Measurements from ENCODE around the gene SLC25A29. TPM values are rescaled to one million over a fixed set of nuclear protein-coding genes. Genes with fewer than 3 reads are reported as not detected.

Gene SLC25A29
- total and polyA plus RNA-seq, 2 of the 13 experiments (the other 11 are each of a cell fraction or from before 2014, with no cell fraction given), result 12.2 to 17.2 TPM

DNA sequence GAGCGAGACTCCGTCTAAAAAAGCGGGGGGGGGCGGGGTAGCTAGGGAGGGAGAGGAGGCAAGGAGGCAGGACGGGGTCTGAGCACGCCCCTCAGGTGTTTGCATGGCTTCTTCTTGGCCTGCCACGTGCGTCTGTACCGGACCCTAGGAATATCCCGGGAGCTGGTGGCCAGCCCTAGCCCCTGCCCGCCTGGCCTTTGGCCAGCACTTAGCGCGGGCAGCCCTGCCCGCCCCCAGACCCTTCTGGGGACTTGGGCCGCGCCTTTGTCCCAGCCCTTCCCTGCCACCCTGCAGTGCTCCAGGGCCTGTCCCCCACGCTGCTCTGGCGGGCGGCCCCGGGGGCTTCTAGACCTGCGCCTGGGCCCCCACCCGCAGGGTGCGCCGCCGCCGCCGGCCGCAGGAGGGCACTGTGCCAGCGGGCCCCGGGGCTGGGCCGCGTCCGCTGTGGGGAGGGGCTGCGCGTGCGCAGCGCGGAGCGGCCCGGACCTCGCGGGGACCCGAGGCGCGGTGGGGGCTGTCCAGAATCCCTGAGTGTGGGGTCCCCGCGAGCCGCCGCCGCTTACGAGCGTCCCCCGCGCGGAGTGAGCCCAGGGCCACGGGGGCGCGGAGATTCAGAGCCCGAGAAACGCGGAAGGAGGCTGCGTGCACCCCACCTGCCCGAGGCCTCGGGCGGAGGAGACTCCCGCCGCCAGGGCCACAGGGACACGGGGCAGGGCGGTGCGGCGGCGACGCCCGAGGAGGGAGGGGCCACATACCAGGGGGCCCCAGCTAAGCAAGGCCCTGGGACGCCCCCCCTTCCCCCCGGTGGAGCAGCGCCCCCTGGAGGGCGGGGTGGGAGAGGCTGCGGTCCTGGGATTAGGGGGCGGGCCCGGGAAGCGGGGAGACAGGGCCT is 21.0 kb downstream of the SLC25A29 start (continued):
- TF ChIP-seq, protein P1, sequence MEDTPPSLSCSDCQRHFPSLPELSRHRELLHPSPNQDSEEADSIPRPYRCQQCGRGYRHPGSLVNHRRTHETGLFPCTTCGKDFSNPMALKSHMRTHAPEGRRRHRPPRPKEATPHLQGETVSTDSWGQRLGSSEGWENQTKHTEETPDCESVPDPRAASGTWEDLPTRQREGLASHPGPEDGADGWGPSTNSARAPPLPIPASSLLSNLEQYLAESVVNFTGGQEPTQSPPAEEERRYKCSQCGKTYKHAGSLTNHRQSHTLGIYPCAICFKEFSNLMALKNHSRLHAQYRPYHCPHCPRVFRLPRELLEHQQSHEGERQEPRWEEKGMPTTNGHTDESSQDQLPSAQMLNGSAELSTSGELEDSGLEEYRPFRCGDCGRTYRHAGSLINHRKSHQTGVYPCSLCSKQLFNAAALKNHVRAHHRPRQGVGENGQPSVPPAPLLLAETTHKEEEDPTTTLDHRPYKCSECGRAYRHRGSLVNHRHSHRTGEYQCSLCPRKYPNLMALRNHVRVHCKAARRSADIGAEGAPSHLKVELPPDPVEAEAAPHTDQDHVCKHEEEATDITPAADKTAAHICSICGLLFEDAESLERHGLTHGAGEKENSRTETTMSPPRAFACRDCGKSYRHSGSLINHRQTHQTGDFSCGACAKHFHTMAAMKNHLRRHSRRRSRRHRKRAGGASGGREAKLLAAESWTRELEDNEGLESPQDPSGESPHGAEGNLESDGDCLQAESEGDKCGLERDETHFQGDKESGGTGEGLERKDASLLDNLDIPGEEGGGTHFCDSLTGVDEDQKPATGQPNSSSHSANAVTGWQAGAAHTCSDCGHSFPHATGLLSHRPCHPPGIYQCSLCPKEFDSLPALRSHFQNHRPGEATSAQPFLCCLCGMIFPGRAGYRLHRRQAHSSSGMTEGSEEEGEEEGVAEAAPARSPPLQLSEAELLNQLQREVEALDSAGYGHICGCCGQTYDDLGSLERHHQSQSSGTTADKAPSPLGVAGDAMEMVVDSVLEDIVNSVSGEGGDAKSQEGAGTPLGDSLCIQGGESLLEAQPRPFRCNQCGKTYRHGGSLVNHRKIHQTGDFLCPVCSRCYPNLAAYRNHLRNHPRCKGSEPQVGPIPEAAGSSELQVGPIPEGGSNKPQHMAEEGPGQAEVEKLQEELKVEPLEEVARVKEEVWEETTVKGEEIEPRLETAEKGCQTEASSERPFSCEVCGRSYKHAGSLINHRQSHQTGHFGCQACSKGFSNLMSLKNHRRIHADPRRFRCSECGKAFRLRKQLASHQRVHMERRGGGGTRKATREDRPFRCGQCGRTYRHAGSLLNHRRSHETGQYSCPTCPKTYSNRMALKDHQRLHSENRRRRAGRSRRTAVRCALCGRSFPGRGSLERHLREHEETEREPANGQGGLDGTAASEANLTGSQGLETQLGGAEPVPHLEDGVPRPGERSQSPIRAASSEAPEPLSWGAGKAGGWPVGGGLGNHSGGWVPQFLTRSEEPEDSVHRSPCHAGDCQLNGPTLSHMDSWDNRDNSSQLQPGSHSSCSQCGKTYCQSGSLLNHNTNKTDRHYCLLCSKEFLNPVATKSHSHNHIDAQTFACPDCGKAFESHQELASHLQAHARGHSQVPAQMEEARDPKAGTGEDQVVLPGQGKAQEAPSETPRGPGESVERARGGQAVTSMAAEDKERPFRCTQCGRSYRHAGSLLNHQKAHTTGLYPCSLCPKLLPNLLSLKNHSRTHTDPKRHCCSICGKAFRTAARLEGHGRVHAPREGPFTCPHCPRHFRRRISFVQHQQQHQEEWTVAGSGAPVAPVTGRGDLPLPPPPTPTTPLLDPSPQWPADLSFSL (CRISPR knock-in tag; IDR thresholded peaks at IDR 0.05), result no peak
- peak; percentile 58; the same call in 1 of the 2 replicates for TF ChIP-seq HDAC1 (CRISPR knock-in tag; IDR thresholded peaks at IDR 0.05)
- peak; percentile 28; the same call in 1 of the 2 replicates for TF ChIP-seq MTA1 (CRISPR knock-in tag; IDR thresholded peaks at IDR 0.05; ENCODE audit: borderline replicate concordance)
- TF ChIP-seq ATF3 (CRISPR knock-in tag; IDR thresholded peaks at IDR 0.05), result 0 out of 2 replicates have a peak, but pooled peaks have one; percentile 47
- peak; percentile 57; the same call in 1 of the 2 replicates for TF ChIP-seq ZNF547 (CRISPR knock-in tag; IDR thresholded peaks at IDR 0.05)
- no peak for TF ChIP-seq ATF7 (IDR thresholded peaks at IDR 0.05)
- no peak for TF ChIP-seq ATF7 (CRISPR knock-in tag; IDR thresholded peaks at IDR 0.05)
- peak; percentile 43 for TF ChIP-seq CBX1 (IDR thresholded peaks at IDR 0.05; ENCODE audit: low read depth)
- TF ChIP-seq RARG (CRISPR knock-in tag; IDR thresholded peaks at IDR 0.05; ENCODE audit: low read depth), result no peak
- TF ChIP-seq, protein P2, sequence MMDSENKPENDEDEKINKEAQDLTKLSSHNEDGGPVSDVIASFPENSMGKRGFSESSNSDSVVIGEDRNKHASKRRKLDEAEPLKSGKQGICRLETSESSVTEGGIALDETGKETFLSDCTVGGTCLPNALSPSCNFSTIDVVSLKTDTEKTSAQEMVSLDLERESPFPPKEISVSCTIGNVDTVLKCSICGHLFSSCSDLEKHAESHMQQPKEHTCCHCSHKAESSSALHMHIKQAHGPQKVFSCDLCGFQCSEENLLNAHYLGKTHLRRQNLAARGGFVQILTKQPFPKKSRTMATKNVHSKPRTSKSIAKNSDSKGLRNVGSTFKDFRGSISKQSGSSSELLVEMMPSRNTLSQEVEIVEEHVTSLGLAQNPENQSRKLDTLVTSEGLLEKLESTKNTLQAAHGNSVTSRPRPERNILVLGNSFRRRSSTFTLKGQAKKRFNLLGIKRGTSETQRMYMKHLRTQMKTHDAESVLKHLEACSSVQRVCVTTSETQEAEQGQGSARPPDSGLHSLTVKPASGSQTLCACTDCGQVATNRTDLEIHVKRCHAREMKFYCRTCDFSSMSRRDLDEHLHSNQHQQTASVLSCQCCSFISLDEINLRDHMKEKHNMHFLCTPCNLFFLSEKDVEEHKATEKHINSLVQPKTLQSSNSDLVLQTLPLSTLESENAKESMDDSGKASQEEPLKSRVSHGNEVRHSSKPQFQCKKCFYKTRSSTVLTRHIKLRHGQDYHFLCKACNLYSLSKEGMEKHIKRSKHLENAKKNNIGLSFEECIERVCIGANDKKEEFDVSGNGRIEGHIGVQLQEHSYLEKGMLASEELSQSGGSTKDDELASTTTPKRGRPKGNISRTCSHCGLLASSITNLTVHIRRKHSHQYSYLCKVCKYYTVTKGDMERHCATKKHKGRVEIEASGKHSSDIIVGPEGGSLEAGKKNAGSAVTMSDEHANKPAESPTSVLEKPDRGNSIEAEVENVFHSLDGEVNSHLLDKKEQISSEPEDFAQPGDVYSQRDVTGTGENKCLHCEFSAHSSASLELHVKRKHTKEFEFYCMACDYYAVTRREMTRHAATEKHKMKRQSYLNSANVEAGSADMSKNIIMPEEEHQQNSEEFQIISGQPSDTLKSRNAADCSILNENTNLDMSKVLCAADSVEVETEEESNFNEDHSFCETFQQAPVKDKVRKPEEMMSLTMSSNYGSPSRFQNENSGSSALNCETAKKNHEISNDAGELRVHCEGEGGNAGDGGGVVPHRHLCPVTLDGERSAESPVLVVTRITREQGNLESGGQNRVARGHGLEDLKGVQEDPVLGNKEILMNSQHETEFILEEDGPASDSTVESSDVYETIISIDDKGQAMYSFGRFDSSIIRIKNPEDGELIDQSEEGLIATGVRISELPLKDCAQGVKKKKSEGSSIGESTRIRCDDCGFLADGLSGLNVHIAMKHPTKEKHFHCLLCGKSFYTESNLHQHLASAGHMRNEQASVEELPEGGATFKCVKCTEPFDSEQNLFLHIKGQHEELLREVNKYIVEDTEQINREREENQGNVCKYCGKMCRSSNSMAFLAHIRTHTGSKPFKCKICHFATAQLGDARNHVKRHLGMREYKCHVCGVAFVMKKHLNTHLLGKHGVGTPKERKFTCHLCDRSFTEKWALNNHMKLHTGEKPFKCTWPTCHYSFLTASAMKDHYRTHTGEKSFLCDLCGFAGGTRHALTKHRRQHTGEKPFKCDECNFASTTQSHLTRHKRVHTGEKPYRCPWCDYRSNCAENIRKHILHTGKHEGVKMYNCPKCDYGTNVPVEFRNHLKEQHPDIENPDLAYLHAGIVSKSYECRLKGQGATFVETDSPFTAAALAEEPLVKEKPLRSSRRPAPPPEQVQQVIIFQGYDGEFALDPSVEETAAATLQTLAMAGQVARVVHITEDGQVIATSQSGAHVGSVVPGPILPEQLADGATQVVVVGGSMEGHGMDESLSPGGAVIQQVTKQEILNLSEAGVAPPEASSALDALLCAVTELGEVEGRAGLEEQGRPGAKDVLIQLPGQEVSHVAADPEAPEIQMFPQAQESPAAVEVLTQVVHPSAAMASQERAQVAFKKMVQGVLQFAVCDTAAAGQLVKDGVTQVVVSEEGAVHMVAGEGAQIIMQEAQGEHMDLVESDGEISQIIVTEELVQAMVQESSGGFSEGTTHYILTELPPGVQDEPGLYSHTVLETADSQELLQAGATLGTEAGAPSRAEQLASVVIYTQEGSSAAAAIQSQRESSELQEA (CRISPR knock-in tag; IDR thresholded peaks at IDR 0.05; ENCODE audit: not compliant biosample characterization), result no peak
- no peak for TF ChIP-seq PRMT3 (CRISPR knock-in tag; IDR thresholded peaks at IDR 0.05; ENCODE audit: borderline replicate concordance, low read depth)
- TF ChIP-seq ISX (CRISPR knock-in tag; conservative IDR thresholded peaks at IDR 0.05), result no peak
- peak; percentile 86; the same call in 1 of the 2 replicates for TF ChIP-seq KDM2A (CRISPR knock-in tag; IDR thresholded peaks at IDR 0.05; ENCODE audit: borderline replicate concordance, low read depth)
